Skeletal muscle tissue (tissue), 4 donors: Measurements from ENCODE around the gene SSBP4. TPM values are rescaled to one million over a fixed set of nuclear protein-coding genes. Genes with fewer than 3 reads are reported as not detected.
A peak's percentile ranks its signal among the peaks of the same experiment; 100 is the strongest.

ENCODE experiments used
- H3K27ac ChIP-seq: one replicate; pipeline ENCODE4 v1.7.0; 2013; ENCODE audit warnings: mild to moderate bottlenecking, low read depth, low read length, inconsistent platforms
- H3K27me3 ChIP-seq, 3 donors: one replicate each; pipeline ENCODE4 v1.7.0; 2013; ENCODE audit warnings: low read length in 3 of 3; ENCODE audit not compliant: control insufficient read depth in 3 of 3, insufficient read depth in 3 of 3
- H3K36me3 ChIP-seq, 3 donors: one replicate each; pipeline ENCODE4 v1.7.0; 2013; ENCODE audit warnings: low read length in 3 of 3; ENCODE audit not compliant: control insufficient read depth in 3 of 3, insufficient read depth in 3 of 3
- H3K4me1 ChIP-seq, 3 donors: one replicate each; pipeline ENCODE4 v1.7.0; 2013; ENCODE audit warnings: low read length in 3 of 3, mild to moderate bottlenecking in 3 of 3; ENCODE audit not compliant: control insufficient read depth in 3 of 3, insufficient read depth in 3 of 3
- H3K4me3 ChIP-seq, 3 donors: one replicate each; pipeline ENCODE4 v1.7.0; 2013; ENCODE audit warnings: low read length in 3 of 3
- H3K9ac ChIP-seq, 3 donors: one replicate each; pipeline ENCODE4 v1.7.0; 2013; ENCODE audit warnings: low read length in 3 of 3, mild to moderate bottlenecking in 3 of 3, moderate library complexity in 2 of 3, low read depth in 1 of 3
- H3K9me3 ChIP-seq, 3 donors: one replicate each; pipeline ENCODE4 v1.7.0; 2013; ENCODE audit warnings: low read length in 3 of 3; ENCODE audit not compliant: control insufficient read depth in 3 of 3
- total RNA-seq: library from RNA; depleted of rRNA; stranded (reverse); fragments of >200 nt; gene quantifications from one replicate; pipeline ENCODE4 v1.2.3, GENCODE V29; 2014
- donor health status: Osteomylitis.

SSBP4 gene
- total RNA-seq, 1 donor from 2014 or later, result 79.3 TPM

- Histone ChIP-seq H3K4me3 (no peak overlapping the region), H3K36me3 (peaks cover 0 to 2% (median 0%) of the 10 kb centered on the region in 3 donors), H3K27me3 (peaks cover 0 to 4% (median 0%) of the 10 kb centered on the region in 3 donors), H3K4me1 (peaks cover 3 to 19% (median 12%) of the 10 kb centered on the region in 3 donors), H3K9ac (no peak overlapping the region), H3K9me3 (no peaks in the 10 kb centered on the region), H3K27ac (no peak overlapping the region)
Measured at GRCh38 chr19:18432275-18433014, 13.2 kb downstream of the SSBP4 start.

- Histone ChIP-seq H3K9ac (no peak overlapping the region), H3K27me3 (peaks cover 0 to 4% (median 0%) of the 10 kb centered on the region in 3 donors), H3K9me3 (no peaks in the 10 kb centered on the region), H3K4me3 (peak overlapping the region in 1 of 3 donors; percentile 22), H3K36me3 (peaks cover 0 to 2% (median 0%) of the 10 kb centered on the region in 3 donors), H3K4me1 (peaks cover 4 to 24% (median 16%) of the 10 kb centered on the region in 3 donors), H3K27ac (no peak overlapping the region)
Measured at GRCh38 chr19:18433015-18433691, 14.0 kb downstream of the SSBP4 start.

- Histone ChIP-seq H3K4me3 (no peak overlapping the region), H3K27ac (no peak overlapping the region), H3K9ac (no peak overlapping the region), H3K9me3 (no peaks in the 10 kb centered on the region), H3K27me3 (peaks cover 0 to 11% (median under 1%) of the 10 kb centered on the region in 3 donors), H3K36me3 (peaks cover 0 to 2% (median 0%) of the 10 kb centered on the region in 3 donors), H3K4me1 (peaks cover 11 to 31% (median 23%) of the 10 kb centered on the region in 3 donors)
Measured at GRCh38 chr19:18433735-18434398, 14.7 kb downstream of the SSBP4 start.

GRCh38 chr19:18434411-18435175 lies 15.4 kb downstream of the SSBP4 start:
- Histone ChIP-seq H3K9me3 (no peaks in the 10 kb centered on the region), H3K36me3 (peaks cover 0 to 2% (median 0%) of the 10 kb centered on the region in 3 donors), H3K27ac (no peak overlapping the region), H3K4me1 (peaks cover 15 to 39% (median 24%) of the 10 kb centered on the region in 3 donors), H3K9ac (no peak overlapping the region), H3K4me3 (no peak overlapping the region), H3K27me3 (peaks cover 0 to 18% (median 8%) of the 10 kb centered on the region in 3 donors)

- Histone ChIP-seq H3K9me3 (no peaks in the 10 kb centered on the region), H3K4me3 (no peak overlapping the region), H3K9ac (no peak overlapping the region), H3K4me1 (peaks cover 13 to 41% (median 21%) of the 10 kb centered on the region in 3 donors), H3K27ac (no peak overlapping the region), H3K36me3 (peaks cover 0 to 2% (median 0%) of the 10 kb centered on the region in 3 donors), H3K27me3 (peaks cover 0 to 19% (median 8%) of the 10 kb centered on the region in 3 donors)
Measured at GRCh38 chr19:18435178-18435841, 16.1 kb downstream of the SSBP4 start.

- Histone ChIP-seq H3K36me3 (peaks cover 0 to 2% (median 0%) of the 10 kb centered on the region in 3 donors), H3K9me3 (no peaks in the 10 kb centered on the region), H3K27me3 (peaks cover 0 to 19% (median 8%) of the 10 kb centered on the region in 3 donors), H3K4me1 (peaks cover 13 to 41% (median 21%) of the 10 kb centered on the region in 3 donors), H3K4me3 (peak overlapping the region in 1 of 3 donors; percentile 29), H3K27ac (no peak overlapping the region), H3K9ac (no peak overlapping the region)
Measured at GRCh38 chr19:18435842-18436670, 16.9 kb downstream of the SSBP4 start.

GRCh38 chr19:18436671-18437490 lies 17.7 kb downstream of the SSBP4 start:
- no peak overlapping the region for H3K27ac ChIP-seq
- peaks cover 0 to 2% (median 0%) of the 10 kb centered on the region in 3 donors for H3K36me3 ChIP-seq
- peak overlapping the region; percentile 29 to 36 (median 30) for H3K4me3 ChIP-seq
- no peak overlapping the region for H3K9ac ChIP-seq
- H3K4me1 ChIP-seq, result peaks cover 13 to 41% (median 21%) of the 10 kb centered on the region in 3 donors
- H3K27me3 ChIP-seq, result peaks cover 0 to 19% (median 8%) of the 10 kb centered on the region in 3 donors
- H3K9me3 ChIP-seq, result no peaks in the 10 kb centered on the region
